RWPE1 (cell line): Measurements from ENCODE around the gene HS3ST3B1.

Experiments
- CTCF ChIA-PET: fragments of 350-600 bp; sonication (Branson Sonifier 250); formaldehyde crosslinking; extraction: SDS; loops from one replicate; lab custom pipeline; 2021; lab: Yijun Ruan, JAX
- POLR2A ChIA-PET: fragments of 400-600 bp; formaldehyde crosslinking; extraction: SDS; loops from one replicate; lab custom pipeline; 2020; ENCODE audit warnings: antibody characterized with exemption; ENCODE audit not compliant: low non-redundant PET; lab: Yijun Ruan, JAX
- DNase-seq: peaks from one replicate; pipeline ENCODE4 v3.0.0; 2012; ENCODE audit warnings: low spot score
- H3K27ac ChIP-seq: fragments of 450-650 bp; 2 replicates; pipeline ENCODE4 v1.5.1; 2017
- TF ChIP-seq, protein P1 (sequence below): fragments of 450-650 bp; conservative IDR thresholded peaks from 2 replicates; pipeline ENCODE4 v1.5.1; 2017; ENCODE audit warnings: low read depth, mild to moderate bottlenecking

Gene HS3ST3B1

GRCh38 chr17:14353861-14354474, 53.1 kb downstream of the HS3ST3B1 start:
- TF ChIP-seq, protein P1, sequence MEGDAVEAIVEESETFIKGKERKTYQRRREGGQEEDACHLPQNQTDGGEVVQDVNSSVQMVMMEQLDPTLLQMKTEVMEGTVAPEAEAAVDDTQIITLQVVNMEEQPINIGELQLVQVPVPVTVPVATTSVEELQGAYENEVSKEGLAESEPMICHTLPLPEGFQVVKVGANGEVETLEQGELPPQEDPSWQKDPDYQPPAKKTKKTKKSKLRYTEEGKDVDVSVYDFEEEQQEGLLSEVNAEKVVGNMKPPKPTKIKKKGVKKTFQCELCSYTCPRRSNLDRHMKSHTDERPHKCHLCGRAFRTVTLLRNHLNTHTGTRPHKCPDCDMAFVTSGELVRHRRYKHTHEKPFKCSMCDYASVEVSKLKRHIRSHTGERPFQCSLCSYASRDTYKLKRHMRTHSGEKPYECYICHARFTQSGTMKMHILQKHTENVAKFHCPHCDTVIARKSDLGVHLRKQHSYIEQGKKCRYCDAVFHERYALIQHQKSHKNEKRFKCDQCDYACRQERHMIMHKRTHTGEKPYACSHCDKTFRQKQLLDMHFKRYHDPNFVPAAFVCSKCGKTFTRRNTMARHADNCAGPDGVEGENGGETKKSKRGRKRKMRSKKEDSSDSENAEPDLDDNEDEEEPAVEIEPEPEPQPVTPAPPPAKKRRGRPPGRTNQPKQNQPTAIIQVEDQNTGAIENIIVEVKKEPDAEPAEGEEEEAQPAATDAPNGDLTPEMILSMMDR: no peak
- CTCF ChIA-PET: no interaction called here
- POLR2A ChIA-PET: no interaction called here
- no peak overlapping the region for H3K27ac ChIP-seq
- DNase-seq: no peak

DNA sequence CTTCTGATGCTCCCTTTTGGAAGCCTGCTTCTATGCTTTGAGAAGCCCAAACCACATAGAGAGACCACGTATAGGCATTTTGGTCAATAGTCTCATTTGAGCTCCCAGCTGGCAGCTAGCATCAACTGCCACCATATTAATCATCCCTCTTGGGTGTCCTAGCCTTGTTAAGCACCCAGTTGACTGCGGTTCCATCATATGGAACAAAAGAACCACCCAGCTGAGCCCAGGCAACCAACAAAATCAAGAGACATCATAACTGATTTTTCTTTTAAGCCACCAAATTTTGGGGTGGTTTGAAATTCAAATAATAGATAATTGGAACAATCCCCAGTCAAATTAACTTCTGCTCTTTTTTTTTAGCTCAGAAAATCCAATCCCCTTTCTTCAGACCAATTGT, 53.9 kb downstream of the HS3ST3B1 start:
- DNase-seq: no peak
- H3K27ac ChIP-seq: no peak overlapping the region
- POLR2A ChIA-PET: no interaction called here
- CTCF ChIA-PET: no interaction called here
- TF ChIP-seq, protein P1: no peak

DNA sequence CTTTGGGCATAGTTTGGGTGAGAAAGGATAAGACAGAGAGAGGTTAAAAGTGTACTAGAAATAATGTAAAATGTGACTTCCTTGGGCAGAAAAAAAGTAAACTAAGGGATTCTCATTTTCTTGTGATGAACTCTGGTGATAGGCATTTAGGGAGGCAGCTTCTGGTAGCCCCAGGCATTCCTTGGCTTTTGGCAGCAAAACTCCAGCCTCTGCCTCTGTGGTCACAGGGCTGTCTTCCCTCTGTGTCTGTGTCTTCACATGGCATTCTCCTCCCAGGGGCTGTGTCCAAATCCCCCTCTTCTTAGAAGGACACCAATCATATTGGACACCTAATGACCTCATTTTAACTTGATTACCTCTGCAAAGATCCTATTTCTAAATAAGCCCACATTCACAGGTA, 54.7 kb downstream of the HS3ST3B1 start:
- no peak overlapping the region for H3K27ac ChIP-seq
- POLR2A ChIA-PET: no interaction called here
- TF ChIP-seq, protein P1: no peak
- CTCF ChIA-PET: no interaction called here
- DNase-seq: no peak

DNA sequence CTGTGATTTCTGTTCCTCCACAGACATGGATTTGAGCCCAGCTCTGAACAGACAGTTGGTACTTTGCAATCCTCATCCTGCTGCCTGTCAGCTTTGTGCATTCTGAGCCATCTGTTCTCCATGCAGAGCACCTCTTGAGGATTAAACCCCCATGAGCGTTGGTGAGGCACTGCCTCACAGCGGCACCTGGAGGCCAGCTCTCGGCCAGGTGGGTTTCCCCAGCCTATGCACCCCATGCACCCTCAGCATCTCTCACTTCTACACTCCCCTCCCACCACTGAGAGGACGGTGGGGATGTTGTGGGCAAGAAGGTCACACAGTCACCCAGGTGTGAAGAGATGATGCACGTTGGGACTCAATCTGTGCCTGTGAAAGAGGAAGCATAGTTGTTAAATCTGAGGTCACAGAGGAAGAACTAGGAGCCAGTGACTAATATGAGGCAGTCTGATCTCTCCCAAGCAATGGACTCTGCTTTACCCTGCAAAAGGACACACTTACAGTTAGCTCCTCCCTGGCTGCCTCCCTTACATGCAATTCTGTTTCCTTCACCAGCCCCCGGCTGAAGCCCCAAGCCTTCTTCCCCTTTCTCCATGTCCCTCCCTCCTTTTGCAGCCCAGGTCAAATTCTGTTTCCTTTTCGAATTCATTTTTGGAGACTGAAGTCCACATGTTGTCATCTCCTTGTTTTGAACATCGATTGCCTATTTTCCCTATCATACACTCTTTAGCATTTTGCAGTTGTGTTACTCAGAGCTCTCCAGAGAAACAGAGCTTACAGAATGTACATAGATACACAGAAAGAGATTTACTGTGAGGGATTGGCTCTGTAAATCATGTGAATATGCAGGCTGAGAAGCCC, 58.5 kb downstream of the HS3ST3B1 start:
- TF ChIP-seq, protein P1: no peak
- CTCF ChIA-PET: no interaction called here
- no peak overlapping the region for H3K27ac ChIP-seq
- DNase-seq: no peak
- POLR2A ChIA-PET: no interaction called here

DNA sequence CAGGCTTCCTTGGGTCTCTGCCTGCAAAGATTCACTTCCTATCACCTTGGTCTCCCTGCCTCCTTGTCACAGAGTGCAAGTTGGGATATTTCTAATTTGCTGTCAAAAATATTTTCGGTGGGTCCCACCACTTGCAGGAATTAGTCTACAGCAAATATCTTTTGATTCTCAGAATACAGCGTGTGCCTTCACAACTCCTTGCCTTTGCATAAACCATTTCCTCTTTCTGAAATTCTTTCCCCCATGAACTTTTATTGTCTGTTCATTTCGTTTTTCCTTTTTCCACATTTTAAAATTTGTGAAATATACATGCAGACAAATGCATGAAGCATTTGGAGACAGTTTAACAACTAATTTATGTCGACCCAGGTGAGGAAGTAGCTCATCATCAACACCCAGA, 60.0 kb downstream of the HS3ST3B1 start:
- TF ChIP-seq, protein P1: no peak
- ChIA-PET CTCF (no interaction called here), POLR2A (no interaction called here)
- DNase-seq: no peak
- no peak overlapping the region for H3K27ac ChIP-seq

GRCh38 chr17:14361470-14361869, 60.6 kb downstream of the HS3ST3B1 start:
- CTCF ChIA-PET: interaction anchor here (0.6 kb wide), 1 partner anchor 1349 kb away, joined by 3 read pairs; no protein-coding TSS in a partner anchor
- TF ChIP-seq, protein P1: no peak
- POLR2A ChIA-PET: no interaction called here
- no peak for DNase-seq
- H3K27ac ChIP-seq: no peak overlapping the region
